Rectal smooth muscle tissue (tissue), 1 donor: ENCODE results near the gene CD40.
A peak's percentile ranks its signal among the peaks of the same experiment; 100 is the strongest.

Experiments used
- H3K27ac ChIP-seq: one replicate; pipeline ENCODE4 v1.7.0; 2013; ENCODE audit warnings: low read depth, low read length, inconsistent platforms
- H3K27me3 ChIP-seq: one replicate; pipeline ENCODE4 v1.7.0; 2013; ENCODE audit warnings: low read length; ENCODE audit not compliant: control insufficient read depth, insufficient read depth
- H3K36me3 ChIP-seq: one replicate; pipeline ENCODE4 v1.7.0; 2013; ENCODE audit warnings: low read length; ENCODE audit not compliant: control insufficient read depth, insufficient read depth
- H3K4me1 ChIP-seq: one replicate; pipeline ENCODE4 v1.7.0; 2013; ENCODE audit warnings: low read length; ENCODE audit not compliant: control insufficient read depth, insufficient read depth
- H3K4me3 ChIP-seq: one replicate; pipeline ENCODE4 v1.7.0; 2013; ENCODE audit warnings: low read length
- H3K9ac ChIP-seq: one replicate; pipeline ENCODE4 v1.7.0; 2013; ENCODE audit warnings: low read length

Gene CD40

DNA sequence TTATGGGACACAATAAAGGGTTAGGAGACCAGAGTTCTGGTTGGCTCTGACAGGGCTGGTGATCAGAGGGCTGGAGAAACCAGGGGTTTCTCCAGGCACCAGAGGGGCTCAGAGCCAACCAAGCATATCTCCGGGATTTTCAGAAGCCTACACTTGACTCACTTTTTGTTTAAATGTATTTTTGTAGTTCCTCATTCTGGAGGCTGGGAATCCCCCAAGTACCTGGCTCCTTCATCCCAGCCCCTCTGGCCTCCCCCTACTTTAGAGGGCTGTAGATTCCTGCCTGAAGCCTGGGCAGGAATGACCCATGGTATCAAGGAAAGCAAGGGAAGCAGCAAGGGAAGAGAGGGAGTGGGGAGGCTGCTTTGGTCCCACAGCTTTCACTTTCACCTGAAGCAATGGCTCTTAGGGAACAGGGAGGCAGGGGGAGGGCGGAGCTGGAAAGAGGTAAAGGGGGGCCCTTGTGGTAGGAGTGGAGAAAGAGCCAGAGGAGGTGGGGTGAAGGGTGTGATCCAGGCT lies 973 bp downstream of the CD40 start:
- H3K36me3 ChIP-seq = peaks cover 10% of the 10 kb centered on the region
- peak overlapping the region; percentile 34 for H3K4me3 ChIP-seq
- peak overlapping the region; percentile 66 for H3K27ac ChIP-seq
- no peak overlapping the region for H3K9ac ChIP-seq
- peaks cover 2% of the 10 kb centered on the region for H3K4me1 ChIP-seq
- no peaks in the 10 kb centered on the region for H3K27me3 ChIP-seq

DNA sequence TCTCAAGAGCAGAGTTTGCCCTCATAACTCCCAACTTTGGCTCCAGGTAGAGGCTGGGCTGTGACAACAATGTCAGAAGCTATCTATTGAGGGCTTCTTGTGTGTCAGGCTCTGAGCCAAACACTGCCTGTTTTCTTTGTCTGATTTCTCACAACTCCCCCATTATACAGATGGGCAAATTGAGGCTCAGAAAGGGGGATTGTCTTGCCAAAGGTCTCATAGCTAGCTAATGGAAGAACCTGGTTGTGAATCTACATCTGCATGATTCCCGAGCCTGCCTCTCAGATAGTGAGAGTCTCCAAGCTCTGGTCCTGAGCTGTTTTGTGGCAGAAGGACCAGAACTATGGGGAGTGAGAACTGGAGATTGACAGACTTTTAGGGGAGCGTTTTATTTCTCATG lies 1.4 kb downstream of the CD40 start:
- H3K9ac ChIP-seq = no peak overlapping the region
- no peak overlapping the region for H3K27ac ChIP-seq
- H3K36me3 ChIP-seq = peaks cover 10% of the 10 kb centered on the region
- peaks cover 2% of the 10 kb centered on the region for H3K4me1 ChIP-seq
- no peaks in the 10 kb centered on the region for H3K27me3 ChIP-seq
- H3K4me3 ChIP-seq = peak overlapping the region; percentile 34

DNA sequence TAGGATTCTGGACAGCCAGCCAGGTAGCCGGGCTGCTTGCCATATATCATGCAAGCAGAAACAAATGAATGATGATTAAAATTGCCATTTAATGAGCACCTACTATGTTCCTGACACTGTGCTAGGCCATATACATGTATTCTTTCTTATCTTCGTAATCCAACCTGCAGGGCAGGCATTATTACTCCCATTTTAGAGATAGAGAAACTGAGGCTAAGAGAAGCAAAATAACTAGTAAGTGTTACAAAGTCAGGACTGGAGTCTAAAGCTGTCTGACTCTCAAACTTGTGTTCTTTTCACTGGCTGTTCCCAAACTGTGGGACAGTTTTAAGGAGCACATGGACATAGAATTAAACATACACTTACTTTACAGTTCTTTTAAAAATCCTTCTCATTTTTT lies 2.0 kb downstream of the CD40 start:
- Histone ChIP-seq H3K36me3 (peaks cover 10% of the 10 kb centered on the region), H3K4me1 (peaks cover 2% of the 10 kb centered on the region), H3K27me3 (no peaks in the 10 kb centered on the region), H3K9ac (no peak overlapping the region), H3K4me3 (no peak overlapping the region), H3K27ac (no peak overlapping the region)

DNA sequence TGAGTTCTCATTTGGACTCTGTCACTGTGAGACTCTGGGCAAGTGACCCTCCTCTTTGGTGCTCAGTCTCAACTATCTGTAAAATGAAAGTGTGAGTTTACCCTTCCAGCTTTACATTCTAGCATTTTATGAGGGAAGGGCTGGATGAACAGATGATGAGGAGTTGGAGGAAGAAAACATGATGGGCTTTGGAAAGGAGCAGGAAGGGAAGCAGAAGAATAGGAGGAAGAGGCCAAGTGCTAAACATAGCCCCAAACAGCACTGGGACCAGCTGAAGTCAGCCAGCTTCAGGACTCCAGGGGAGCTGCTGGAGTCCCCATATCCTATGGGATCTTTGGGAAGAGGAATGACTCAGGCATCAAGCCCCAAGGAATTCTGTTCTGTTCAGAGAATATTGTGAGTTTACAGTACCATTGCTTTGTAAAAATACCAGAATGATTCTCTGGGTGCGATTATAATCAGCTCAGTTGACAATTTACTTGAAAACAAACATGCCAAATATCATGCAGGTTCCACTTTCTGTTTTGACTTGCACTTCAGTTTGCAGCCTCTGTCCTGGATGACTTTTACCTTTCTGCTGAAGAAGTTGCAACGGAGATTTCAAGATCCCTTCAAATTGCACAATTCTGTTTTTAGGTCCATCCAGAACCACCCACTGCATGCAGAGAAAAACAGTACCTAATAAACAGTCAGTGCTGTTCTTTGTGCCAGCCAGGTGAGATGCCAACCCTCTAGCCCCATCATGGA lies 3.2 kb downstream of the CD40 start:
- Histone ChIP-seq H3K9ac (no peak overlapping the region), H3K4me1 (peaks cover 2% of the 10 kb centered on the region), H3K27me3 (no peaks in the 10 kb centered on the region), H3K4me3 (no peak overlapping the region), H3K36me3 (peaks cover 10% of the 10 kb centered on the region), H3K27ac (no peak overlapping the region)

DNA sequence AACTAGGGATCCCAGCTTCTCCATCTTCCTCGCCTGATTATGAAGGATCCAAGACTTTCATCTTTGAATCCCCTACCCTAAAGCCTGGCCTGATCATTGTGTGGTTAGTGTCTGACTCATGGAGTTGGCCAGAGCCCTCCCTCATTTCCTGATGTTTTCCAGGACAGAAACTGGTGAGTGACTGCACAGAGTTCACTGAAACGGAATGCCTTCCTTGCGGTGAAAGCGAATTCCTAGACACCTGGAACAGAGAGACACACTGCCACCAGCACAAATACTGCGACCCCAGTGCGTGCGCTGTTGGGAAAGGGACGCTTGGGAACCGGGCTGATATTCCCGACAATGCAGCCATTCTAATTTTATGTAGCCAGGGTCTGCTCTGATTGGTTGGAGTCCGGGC lies 4.0 kb downstream of the CD40 start:
- H3K4me3 ChIP-seq = no peak overlapping the region
- no peak overlapping the region for H3K27ac ChIP-seq
- no peaks in the 10 kb centered on the region for H3K27me3 ChIP-seq
- H3K36me3 ChIP-seq = peaks cover 10% of the 10 kb centered on the region
- peaks cover 2% of the 10 kb centered on the region for H3K4me1 ChIP-seq
- no peak overlapping the region for H3K9ac ChIP-seq

DNA sequence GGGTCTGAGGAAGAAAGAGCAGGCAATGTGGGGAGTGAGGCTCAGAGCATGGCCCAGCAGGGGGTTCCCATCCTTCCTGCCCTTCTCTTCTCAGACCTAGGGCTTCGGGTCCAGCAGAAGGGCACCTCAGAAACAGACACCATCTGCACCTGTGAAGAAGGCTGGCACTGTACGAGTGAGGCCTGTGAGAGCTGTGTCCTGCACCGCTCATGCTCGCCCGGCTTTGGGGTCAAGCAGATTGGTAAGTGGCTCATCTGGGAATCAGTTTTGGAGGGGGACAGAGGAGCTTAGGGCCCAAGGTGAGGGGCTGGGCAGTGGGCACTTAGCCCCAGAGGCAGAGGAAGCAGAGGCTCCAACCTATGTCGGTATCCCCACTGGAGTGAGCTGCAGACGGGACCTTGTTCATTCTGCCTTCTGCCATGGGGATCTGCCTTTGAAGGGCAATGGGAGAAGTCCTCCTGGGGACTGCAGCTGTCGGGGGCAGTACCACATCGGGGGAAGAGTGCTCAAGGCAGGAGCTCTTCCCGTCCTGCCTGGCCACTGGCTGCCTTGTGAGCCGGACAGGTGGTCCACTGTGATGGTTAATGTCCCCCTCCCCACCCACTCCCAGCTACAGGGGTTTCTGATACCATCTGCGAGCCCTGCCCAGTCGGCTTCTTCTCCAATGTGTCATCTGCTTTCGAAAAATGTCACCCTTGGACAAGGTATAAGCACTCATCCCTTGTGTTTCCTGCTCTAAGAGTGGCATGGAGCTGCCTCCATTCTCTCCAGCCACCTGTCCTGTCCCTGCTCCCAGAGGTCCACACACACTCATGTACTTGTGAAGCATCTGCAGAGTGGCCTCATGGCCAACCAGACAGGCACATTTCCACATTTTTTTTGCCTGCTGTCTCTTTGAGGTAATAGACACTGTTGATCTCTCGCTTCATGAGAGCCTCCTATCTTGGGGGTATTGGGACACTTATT lies 4.7 kb downstream of the CD40 start:
- Histone ChIP-seq H3K27me3 (no peaks in the 10 kb centered on the region), H3K4me1 (peaks cover 2% of the 10 kb centered on the region), H3K27ac (no peak overlapping the region), H3K36me3 (peaks cover 10% of the 10 kb centered on the region), H3K9ac (no peak overlapping the region), H3K4me3 (no peak overlapping the region)

DNA sequence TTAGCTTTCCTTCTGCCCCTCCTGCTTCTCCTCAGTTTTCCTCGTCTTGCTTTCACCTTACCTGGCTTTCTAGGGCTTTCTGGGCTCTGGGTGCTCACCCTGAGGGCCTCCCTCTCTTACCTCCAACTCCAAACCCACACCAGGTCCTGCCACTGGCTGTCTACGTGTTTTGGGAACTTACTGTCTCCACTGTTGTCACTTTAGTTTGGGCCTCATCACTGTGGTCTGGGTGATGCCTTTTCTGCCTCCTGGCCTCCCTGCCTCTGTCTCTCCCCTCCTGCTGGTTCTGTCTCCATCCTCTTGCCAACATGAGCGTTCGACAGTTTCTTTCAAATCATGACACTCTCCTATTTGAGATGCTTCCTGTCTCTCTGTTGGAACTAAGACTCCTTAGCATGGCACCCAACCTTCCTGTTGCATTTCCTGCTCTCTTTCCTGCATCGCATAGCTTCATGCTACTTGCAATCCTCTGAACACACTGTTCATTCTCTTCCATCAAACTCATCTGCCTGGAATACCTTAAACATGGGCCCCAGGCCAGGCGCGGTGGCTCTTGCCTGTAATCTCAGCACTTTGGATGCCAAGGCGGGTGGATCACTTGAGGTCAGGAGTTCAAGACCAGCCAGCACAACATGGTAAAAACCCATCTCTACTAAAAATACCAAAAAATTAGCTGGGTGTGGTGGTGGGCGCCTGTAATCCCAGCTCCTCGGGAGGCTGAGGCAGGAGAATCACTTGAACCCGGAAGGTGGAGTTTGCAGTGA lies 5.5 kb downstream of the CD40 start:
- Histone ChIP-seq H3K27ac (no peak overlapping the region), H3K36me3 (peaks cover 10% of the 10 kb centered on the region), H3K4me3 (no peak overlapping the region), H3K27me3 (no peaks in the 10 kb centered on the region), H3K9ac (no peak overlapping the region), H3K4me1 (peaks cover under 1% of the 10 kb centered on the region)

DNA sequence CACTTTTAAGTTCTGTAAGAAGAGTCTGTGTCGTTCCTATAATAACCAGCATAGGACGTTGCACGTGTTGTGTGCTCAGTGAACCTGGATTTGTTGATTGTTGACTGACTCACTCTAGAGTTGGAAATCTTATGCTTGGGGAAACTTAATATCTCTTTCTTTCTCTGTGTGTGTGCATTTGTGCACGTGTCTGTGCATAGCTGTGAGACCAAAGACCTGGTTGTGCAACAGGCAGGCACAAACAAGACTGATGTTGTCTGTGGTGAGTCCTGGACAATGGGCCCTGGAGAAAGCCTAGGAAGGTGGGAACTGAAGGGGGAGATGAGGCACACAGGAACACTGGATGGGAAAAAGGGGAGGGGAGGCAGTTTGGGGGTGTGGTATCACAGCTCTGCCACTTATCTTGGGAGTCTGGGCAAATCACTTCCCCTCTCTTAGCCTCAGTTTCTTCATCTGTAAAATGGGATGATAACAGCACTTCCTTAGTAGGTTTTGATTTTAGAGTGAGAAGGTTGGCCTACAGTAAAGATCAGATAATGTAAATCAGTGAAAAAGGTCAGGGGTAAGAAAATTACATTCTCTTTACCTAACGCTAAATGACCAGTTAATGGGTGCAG lies 8.4 kb downstream of the CD40 start:
- H3K4me3 ChIP-seq = no peak overlapping the region
- no peaks in the 10 kb centered on the region for H3K4me1 ChIP-seq
- H3K36me3 ChIP-seq = peaks cover 10% of the 10 kb centered on the region
- no peak overlapping the region for H3K27ac ChIP-seq
- H3K9ac ChIP-seq = no peak overlapping the region
- H3K27me3 ChIP-seq = no peaks in the 10 kb centered on the region

DNA sequence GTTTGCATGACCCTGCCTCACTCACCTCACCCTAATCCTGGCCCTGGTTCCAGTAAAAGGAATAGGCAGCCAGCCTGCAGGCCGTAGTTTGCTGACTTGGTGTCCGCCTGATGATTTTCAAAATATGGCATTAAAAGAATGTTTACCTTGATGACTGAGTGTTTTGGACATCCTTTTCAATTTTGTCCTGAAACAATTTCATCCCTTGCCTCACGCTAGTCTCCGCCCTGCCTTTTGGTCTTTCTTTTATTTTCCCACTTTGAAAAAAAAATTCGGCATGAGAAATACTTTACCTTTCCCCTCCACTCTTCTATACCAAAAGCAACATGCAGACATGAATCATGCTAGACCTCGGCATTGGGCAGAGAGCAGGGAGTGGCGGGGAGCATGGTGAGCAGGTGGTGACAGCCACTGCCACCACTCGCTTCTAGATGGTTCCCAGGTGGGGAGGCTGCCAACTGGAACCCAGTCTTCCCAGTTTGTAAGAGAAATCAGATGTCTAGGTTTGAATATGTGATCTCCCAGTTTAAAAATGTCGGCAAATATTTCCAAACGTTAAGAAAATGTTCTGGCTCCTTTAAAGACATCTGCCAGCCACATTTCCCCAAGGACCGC lies 9.4 kb downstream of the CD40 start:
- H3K9ac ChIP-seq = no peak overlapping the region
- H3K4me1 ChIP-seq = no peaks in the 10 kb centered on the region
- H3K27me3 ChIP-seq = peaks cover 3% of the 10 kb centered on the region
- H3K27ac ChIP-seq = no peak overlapping the region
- no peak overlapping the region for H3K4me3 ChIP-seq
- peaks cover 9% of the 10 kb centered on the region for H3K36me3 ChIP-seq

DNA sequence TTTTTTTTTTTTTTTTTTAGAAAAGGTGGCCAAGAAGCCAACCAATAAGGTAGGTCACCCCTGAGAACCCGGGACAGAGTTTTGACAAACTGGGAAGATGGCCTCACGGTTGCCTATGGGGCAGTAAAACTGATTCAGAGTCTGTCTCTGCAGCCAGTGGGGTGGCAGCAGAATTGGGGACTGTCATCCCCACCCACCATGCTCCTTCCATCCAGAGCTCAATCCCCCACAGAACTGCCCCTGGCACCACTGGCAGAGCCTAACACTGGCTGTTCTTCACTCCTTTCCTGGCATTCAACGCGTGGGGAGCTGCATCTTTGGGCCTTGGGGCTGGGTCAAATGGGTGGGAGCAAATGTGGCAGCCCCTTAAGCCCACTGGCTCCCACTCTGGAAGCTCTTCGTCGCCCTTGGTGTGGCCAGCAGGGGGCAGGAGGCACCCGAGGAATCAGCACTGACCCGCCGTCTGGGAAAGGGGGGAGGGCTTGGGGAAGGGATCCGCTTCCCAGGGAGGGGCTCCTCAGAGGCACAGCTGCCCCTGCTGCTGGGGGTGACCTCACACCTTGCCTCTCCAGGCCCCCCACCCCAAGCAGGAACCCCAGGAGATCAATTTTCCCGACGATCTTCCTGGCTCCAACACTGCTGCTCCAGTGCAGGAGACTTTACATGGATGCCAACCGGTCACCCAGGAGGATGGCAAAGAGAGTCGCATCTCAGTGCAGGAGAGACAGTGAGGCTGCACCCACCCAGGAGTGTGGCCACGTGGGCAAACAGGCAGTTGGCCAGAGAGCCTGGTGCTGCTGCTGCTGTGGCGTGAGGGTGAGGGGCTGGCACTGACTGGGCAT lies 10.4 kb downstream of the CD40 start:
- H3K36me3 ChIP-seq = peaks cover 3% of the 10 kb centered on the region
- peaks cover 3% of the 10 kb centered on the region for H3K27me3 ChIP-seq
- no peak overlapping the region for H3K9ac ChIP-seq
- H3K27ac ChIP-seq = no peak overlapping the region
- H3K4me3 ChIP-seq = no peak overlapping the region
- no peaks in the 10 kb centered on the region for H3K4me1 ChIP-seq

DNA sequence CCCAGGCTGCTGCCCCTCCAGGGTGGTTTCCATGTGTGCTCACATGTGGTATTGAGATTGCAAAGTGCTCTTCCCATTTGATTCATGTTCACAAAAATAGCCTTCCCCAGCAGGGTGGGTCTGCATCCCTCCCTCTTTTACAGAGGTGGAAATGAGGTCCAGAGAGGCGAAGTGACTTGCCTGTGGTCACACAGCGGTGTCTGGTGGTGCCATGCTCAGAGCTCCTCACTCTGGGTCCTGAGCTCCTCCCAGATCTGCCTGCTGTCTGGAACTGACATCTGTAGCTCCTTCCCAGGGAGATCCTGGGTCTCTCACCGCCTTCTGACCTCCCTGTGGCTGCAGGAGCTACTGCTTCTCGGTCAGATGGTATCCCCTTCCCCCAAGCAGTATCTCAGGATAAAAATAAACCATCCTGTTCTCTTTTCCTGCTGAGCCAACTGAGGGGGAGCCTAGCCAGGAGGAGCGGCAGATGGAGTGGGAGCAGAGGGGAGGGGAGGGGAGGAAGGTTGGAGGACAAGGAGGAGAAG lies 11.9 kb downstream of the CD40 start:
- Histone ChIP-seq H3K27me3 (peaks cover 6% of the 10 kb centered on the region), H3K4me1 (no peaks in the 10 kb centered on the region), H3K4me3 (no peak overlapping the region), H3K36me3 (no peaks in the 10 kb centered on the region), H3K9ac (no peak overlapping the region), H3K27ac (no peak overlapping the region)
